ENCODE results near the gene SH2D3A.

The SH2D3A gene

DNA sequence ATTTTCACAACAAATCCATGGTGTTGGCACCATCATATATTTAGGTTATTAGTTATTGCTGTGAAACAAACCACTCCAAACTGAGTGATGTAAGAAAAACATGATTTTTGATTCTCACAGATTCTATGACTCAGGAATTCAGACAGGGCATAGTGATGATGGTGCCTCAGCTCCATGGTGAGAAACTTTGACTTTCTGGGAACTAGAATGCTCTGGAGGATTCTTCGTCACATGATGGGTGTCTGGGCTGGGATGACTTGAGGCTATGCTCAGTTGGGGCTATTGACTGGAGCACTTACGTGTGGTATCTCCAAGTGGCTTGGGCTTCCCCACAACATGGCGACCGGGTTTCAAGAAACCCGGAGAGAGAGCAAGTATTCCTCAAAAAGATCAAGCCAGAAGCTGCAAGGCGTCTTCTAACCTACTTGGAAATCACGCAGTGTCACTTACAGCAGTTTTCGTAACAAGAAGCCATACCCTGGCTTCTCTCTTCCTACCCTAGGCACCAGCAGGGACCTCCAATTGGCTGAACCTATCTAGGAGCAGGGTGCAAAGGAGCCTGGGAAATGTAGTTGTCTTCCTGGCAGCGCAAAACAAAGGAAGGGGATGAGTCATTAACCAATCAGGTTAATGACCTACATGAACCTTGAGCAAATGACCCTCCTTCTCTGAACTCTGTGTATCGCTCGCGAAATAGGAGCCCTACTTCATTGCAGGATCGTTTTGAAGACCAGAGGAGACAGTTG lies 27.6 kb upstream of the SH2D3A start:
- H3K9me2 ChIP-seq (ENCODE audit: low read depth, low read length) = no peaks in the 10 kb centered on the region
- TF ChIP-seq EZH2 (IDR thresholded peaks at IDR 0.05; ENCODE audit: borderline replicate concordance, low read length) = no peak
- TF ChIP-seq, protein P1, sequence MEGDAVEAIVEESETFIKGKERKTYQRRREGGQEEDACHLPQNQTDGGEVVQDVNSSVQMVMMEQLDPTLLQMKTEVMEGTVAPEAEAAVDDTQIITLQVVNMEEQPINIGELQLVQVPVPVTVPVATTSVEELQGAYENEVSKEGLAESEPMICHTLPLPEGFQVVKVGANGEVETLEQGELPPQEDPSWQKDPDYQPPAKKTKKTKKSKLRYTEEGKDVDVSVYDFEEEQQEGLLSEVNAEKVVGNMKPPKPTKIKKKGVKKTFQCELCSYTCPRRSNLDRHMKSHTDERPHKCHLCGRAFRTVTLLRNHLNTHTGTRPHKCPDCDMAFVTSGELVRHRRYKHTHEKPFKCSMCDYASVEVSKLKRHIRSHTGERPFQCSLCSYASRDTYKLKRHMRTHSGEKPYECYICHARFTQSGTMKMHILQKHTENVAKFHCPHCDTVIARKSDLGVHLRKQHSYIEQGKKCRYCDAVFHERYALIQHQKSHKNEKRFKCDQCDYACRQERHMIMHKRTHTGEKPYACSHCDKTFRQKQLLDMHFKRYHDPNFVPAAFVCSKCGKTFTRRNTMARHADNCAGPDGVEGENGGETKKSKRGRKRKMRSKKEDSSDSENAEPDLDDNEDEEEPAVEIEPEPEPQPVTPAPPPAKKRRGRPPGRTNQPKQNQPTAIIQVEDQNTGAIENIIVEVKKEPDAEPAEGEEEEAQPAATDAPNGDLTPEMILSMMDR (IDR thresholded peaks at IDR 0.05; ENCODE audit: low read length) = no peak
- H3K4me2 ChIP-seq (ENCODE audit: low read length) = no peak overlapping the region
- no peak overlapping the region for H2AFZ ChIP-seq (ENCODE audit: low read length)
- H3K9ac ChIP-seq (ENCODE audit: low read length) = no peak overlapping the region
- H3K4me1 ChIP-seq (ENCODE audit: insufficient read depth, low read length, severe bottlenecking) = peaks cover 6% of the 10 kb centered on the region
- H3K79me2 ChIP-seq (ENCODE audit: insufficient read depth, low read length) = peaks cover 51% of the 10 kb centered on the region
- no peaks in the 10 kb centered on the region for H3K27me3 ChIP-seq (ENCODE audit: insufficient read depth, low read length)
- no peaks in the 10 kb centered on the region for H4K20me1 ChIP-seq (ENCODE audit: insufficient read depth, low read length)
- H3K4me3 ChIP-seq (ENCODE audit: low read depth, low read length, poor library complexity, severe bottlenecking) = no peak overlapping the region
- H3K27ac ChIP-seq (ENCODE audit: low read depth, low read length, poor library complexity, severe bottlenecking) = no peak overlapping the region
- H3F3A ChIP-seq (ENCODE audit: insufficient read depth, low read length) = no peaks in the 10 kb centered on the region
- no peaks in the 10 kb centered on the region for H3K9me3 ChIP-seq (ENCODE audit: low read length)
- H3K36me3 ChIP-seq (ENCODE audit: insufficient read depth, low read length) = peaks cover 48% of the 10 kb centered on the region

DNA sequence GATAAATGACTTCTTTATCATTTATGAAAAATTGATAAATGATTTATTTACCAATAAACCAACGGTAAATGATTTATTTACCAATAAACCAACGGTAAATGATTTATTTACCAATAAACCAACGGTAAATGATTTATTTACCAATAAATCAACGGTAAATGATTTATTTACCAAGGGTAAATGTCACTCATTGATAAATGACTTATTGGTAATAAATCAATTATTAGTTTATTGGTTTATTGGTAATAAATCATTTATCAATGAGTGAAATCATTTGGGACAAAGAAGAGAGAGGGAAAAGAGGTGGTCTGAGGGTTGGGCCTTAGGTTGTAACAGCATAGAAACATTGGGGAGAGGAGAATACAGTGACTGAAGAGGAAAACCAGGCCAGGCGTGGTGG lies 26.7 kb upstream of the SH2D3A start:
- H3K4me1 ChIP-seq (ENCODE audit: insufficient read depth, low read length, severe bottlenecking) = no peaks in the 10 kb centered on the region

DNA sequence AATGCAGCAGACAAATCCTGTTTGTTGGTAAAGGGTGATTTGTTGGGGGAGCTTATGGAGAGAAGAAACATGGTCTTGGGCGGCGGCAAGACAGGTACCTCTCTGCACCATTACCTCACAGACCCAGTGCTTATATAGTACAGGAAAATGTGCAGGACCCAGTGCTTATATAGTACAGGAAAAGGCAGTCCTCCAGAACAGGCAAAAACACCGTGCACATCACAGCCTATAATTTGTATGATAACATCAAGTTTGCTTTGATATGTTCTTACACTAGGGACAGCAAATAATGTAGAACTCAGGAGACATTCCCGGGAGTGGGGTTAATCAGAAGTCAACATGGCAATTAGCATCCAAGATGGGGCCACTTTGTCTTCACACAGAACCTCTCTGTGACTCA lies 26.2 kb upstream of the SH2D3A start:
- no peaks in the 10 kb centered on the region for H3K9me2 ChIP-seq (ENCODE audit: low read depth, low read length)
- no peaks in the 10 kb centered on the region for H3F3A ChIP-seq (ENCODE audit: insufficient read depth, low read length)
- no peak overlapping the region for H3K4me3 ChIP-seq (ENCODE audit: low read depth, low read length, poor library complexity, severe bottlenecking)
- TF ChIP-seq, protein P1 (IDR thresholded peaks at IDR 0.05; ENCODE audit: low read length) = no peak
- TF ChIP-seq EZH2 (IDR thresholded peaks at IDR 0.05; ENCODE audit: borderline replicate concordance, low read length) = no peak
- no peak overlapping the region for H3K4me2 ChIP-seq (ENCODE audit: low read length)
- H3K27me3 ChIP-seq (ENCODE audit: insufficient read depth, low read length) = no peaks in the 10 kb centered on the region
- H3K9ac ChIP-seq (ENCODE audit: low read length) = no peak overlapping the region
- H4K20me1 ChIP-seq (ENCODE audit: insufficient read depth, low read length) = no peaks in the 10 kb centered on the region
- H3K79me2 ChIP-seq (ENCODE audit: insufficient read depth, low read length) = peaks cover 55% of the 10 kb centered on the region
- H3K27ac ChIP-seq (ENCODE audit: low read depth, low read length, poor library complexity, severe bottlenecking) = no peak overlapping the region
- peaks cover 59% of the 10 kb centered on the region for H3K36me3 ChIP-seq (ENCODE audit: insufficient read depth, low read length)
- no peak overlapping the region for H2AFZ ChIP-seq (ENCODE audit: low read length)
- no peaks in the 10 kb centered on the region for H3K4me1 ChIP-seq (ENCODE audit: insufficient read depth, low read length, severe bottlenecking)
- no peaks in the 10 kb centered on the region for H3K9me3 ChIP-seq (ENCODE audit: low read length)

More for the DNA sequence above, 26.7 kb upstream of the SH2D3A start:
- no peaks in the 10 kb centered on the region for H3K27me3 ChIP-seq (ENCODE audit: insufficient read depth, low read length)
- no peak overlapping the region for H3K4me3 ChIP-seq (ENCODE audit: low read depth, low read length, poor library complexity, severe bottlenecking)
- H3K27ac ChIP-seq (ENCODE audit: low read depth, low read length, poor library complexity, severe bottlenecking) = no peak overlapping the region
- H2AFZ ChIP-seq (ENCODE audit: low read length) = no peak overlapping the region
- no peaks in the 10 kb centered on the region for H3K9me3 ChIP-seq (ENCODE audit: low read length)
- H4K20me1 ChIP-seq (ENCODE audit: insufficient read depth, low read length) = no peaks in the 10 kb centered on the region
- H3K9ac ChIP-seq (ENCODE audit: low read length) = no peak overlapping the region
- TF ChIP-seq EZH2 (IDR thresholded peaks at IDR 0.05; ENCODE audit: borderline replicate concordance, low read length) = no peak
- TF ChIP-seq, protein P1 (IDR thresholded peaks at IDR 0.05; ENCODE audit: low read length) = no peak
- peaks cover 51% of the 10 kb centered on the region for H3K79me2 ChIP-seq (ENCODE audit: insufficient read depth, low read length)
- H3F3A ChIP-seq (ENCODE audit: insufficient read depth, low read length) = no peaks in the 10 kb centered on the region
- no peaks in the 10 kb centered on the region for H3K9me2 ChIP-seq (ENCODE audit: low read depth, low read length)
- H3K4me2 ChIP-seq (ENCODE audit: low read length) = no peak overlapping the region
- H3K36me3 ChIP-seq (ENCODE audit: insufficient read depth, low read length) = peaks cover 54% of the 10 kb centered on the region
